Astrocyte of the spinal cord (primary cell): ENCODE results near the gene GPR39.

Experiments
- DNase-seq: peaks from one replicate; pipeline ENCODE4 v3.0.0; 2011; ENCODE audit warnings: low read depth, low spot score
- H3K4me3 ChIP-seq: 2 replicates; pipeline ENCODE4 v1.5.1; 2011; ENCODE audit warnings: low read depth, mild to moderate bottlenecking, low read length, moderate library complexity
- CTCF ChIP-seq: IDR thresholded peaks from 2 replicates; pipeline ENCODE4 v1.5.1; 2012; ENCODE audit warnings: low read depth, mild to moderate bottlenecking, low read length, inconsistent platforms
- in situ Hi-C: cut with HindIII; loops from 2 replicates; pipeline ENCODE4 v1.10.0; 2017; ENCODE audit warnings: low sequenced_read_pairs

Gene GPR39

GRCh38 chr2:132438691-132439090, 22.1 kb downstream of the GPR39 start:
- in situ Hi-C loops = no loop called here
- no peak overlapping the region for H3K4me3 ChIP-seq
- peak; percentile 89 for DNase-seq
- TF ChIP-seq CTCF = no peak

GRCh38 chr2:132439703-132440398, 23.2 kb downstream of the GPR39 start:
- TF ChIP-seq CTCF = no peak

GRCh38 chr2:132441051-132441450, 24.4 kb downstream of the GPR39 start:
- TF ChIP-seq CTCF = no peak
- H3K4me3 ChIP-seq = no peak overlapping the region
- in situ Hi-C loops = no loop called here

More at GRCh38 chr2:132439703-132440398, 23.2 kb downstream of the GPR39 start:
- in situ Hi-C loops = no loop called here
- peak; percentile 80 for DNase-seq
- H3K4me3 ChIP-seq = no peak overlapping the region

GRCh38 chr2:132442278-132442677, 25.7 kb downstream of the GPR39 start:
- in situ Hi-C loops = no loop called here
- H3K4me3 ChIP-seq = no peak overlapping the region
- no peak for TF ChIP-seq CTCF
- DNase-seq = no peak

More at GRCh38 chr2:132441051-132441450, 24.4 kb downstream of the GPR39 start:
- DNase-seq = no peak

GRCh38 chr2:132443106-132443505, 26.5 kb downstream of the GPR39 start:
- DNase-seq = no peak
- TF ChIP-seq CTCF = no peak
- in situ Hi-C loops = no loop called here
- H3K4me3 ChIP-seq = no peak overlapping the region

GRCh38 chr2:132446444-132446843, 29.8 kb downstream of the GPR39 start:
- in situ Hi-C loops = no loop called here

More at GRCh38 chr2:132446444-132446843, 29.8 kb downstream of the GPR39 start:
- TF ChIP-seq CTCF = no peak
- no peak for DNase-seq
- no peak overlapping the region for H3K4me3 ChIP-seq
